Tibial nerve (tissue), 3 donors: ENCODE results near the gene SGPL1.

Experiments used
- POLR2A ChIP-seq, 2 donors: fragments of 450-650 bp; IDR thresholded peaks; one replicate each; pipeline ENCODE4 v1.6.1; 2017; ENCODE audit warnings: antibody characterized with exemption in 2 of 2, mild to moderate bottlenecking in 2 of 2, moderate library complexity in 2 of 2
- TF ChIP-seq, protein P1 (sequence below), 5 experiments: fragments of 200-600 bp in 3 of 5; fragments of 450-650 bp in 2 of 5; sonication (generic) in 3 of 5; IDR thresholded peaks; one replicate each; pipeline ENCODE4 v1.5.1; 2016 to 2019; ENCODE audit warnings: antibody characterized with exemption in 5 of 5, mild to moderate bottlenecking in 3 of 5, moderate library complexity in 2 of 5

DNA sequence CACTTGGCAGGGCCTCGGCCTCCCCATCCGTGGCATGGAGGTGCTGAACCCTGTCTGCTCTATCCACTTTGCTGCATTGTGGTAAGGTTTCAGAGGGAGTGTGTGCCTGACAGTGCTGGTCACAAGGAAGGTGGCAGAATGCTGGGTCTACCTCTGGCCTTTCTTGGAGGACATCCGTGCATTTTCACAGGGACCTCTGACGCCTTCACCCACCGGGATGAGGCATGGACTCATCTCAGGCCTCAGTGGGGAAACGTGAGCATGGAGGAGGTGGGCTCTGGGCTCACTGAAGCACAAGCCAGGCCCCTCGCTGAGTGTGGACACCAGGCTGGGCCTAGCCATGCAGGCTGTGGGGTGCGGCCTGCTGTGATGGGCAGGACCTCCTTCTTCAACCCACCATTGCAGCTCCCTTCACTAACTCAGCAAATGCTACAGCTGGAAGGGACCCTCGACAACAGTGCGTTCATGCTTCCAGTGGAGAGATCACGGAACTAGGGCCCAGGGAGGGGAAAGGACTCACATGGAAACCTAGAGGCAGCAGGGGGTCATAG, 39.2 kb upstream of the SGPL1 start:
- TF ChIP-seq POLR2A (IDR thresholded peaks at IDR 0.05), result no peak
- TF ChIP-seq, protein P1, sequence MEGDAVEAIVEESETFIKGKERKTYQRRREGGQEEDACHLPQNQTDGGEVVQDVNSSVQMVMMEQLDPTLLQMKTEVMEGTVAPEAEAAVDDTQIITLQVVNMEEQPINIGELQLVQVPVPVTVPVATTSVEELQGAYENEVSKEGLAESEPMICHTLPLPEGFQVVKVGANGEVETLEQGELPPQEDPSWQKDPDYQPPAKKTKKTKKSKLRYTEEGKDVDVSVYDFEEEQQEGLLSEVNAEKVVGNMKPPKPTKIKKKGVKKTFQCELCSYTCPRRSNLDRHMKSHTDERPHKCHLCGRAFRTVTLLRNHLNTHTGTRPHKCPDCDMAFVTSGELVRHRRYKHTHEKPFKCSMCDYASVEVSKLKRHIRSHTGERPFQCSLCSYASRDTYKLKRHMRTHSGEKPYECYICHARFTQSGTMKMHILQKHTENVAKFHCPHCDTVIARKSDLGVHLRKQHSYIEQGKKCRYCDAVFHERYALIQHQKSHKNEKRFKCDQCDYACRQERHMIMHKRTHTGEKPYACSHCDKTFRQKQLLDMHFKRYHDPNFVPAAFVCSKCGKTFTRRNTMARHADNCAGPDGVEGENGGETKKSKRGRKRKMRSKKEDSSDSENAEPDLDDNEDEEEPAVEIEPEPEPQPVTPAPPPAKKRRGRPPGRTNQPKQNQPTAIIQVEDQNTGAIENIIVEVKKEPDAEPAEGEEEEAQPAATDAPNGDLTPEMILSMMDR (IDR thresholded peaks at IDR 0.05), result no peak
